Pulmonary artery endothelial cell (primary cell): ENCODE results near the gene CLEC14A. TPM values are rescaled to one million over a fixed set of nuclear protein-coding genes. Genes with fewer than 3 reads are reported as not detected.

Experiments
- DNase-seq: peaks from one replicate; pipeline ENCODE4 v3.0.0-alpha.2; 2011; ENCODE audit warnings: low read depth, low spot score
- total RNA-seq: library from RNA; depleted of rRNA; stranded (reverse); fragments of >200 nt; gene quantifications from 2 replicates; pipeline ENCODE4 v1.2.3, GENCODE V29; 2014

Gene CLEC14A
- total RNA-seq, 1 donor from 2014 or later = 388 TPM

GRCh38 chr14:38206689-38207376, 49.1 kb downstream of the CLEC14A start:
- DNase-seq = no peak

DNA sequence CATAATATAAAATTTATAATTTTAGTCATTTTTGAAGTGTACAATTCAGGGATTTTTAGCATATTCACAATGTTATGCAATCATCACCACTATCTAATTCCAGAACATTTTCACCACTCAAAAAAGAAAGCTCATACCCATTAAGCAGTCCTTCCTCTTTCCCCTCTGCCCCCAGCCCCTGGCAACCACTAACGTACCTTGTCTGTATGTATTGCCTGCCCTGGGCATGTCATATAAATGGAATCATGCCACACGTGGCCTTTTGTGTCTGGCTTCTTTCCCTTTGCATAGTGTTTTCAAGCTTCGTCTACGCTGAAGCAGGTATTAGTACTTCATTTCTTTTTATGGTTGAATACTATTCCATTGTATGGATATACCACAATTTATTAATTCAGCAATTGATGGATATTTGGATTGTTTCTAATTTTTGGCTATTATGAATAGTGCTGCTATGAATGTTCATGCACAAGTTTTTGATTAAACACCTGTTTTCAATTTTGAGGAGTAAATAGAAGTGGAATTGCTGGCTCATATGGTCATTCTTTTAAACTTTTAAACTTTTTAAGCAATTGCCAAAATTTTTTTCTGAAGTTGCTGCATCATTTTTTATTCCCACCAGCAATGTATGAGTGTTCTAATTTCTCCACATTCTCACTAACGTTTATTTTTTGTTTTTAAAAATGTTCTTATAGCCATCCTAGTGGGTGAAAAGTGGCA, 49.8 kb downstream of the CLEC14A start:
- DNase-seq = no peak

GRCh38 chr14:38205119-38205813, 50.6 kb downstream of the CLEC14A start:
- no peak for DNase-seq

- no peak for DNase-seq
Measured at GRCh38 chr14:38204719-38205115, 51.2 kb downstream of the CLEC14A start.

Other genes starting within 250 kb of the CLEC14A start
- 1.1 and 1.2 TPM in 2 replicates for gene SSTR1, start 48.2 kb downstream of the CLEC14A start, total RNA-seq